A673 (cell line): ENCODE results near the gene TM4SF4. TPM values are rescaled to one million over a fixed set of nuclear protein-coding genes. Genes with fewer than 3 reads are reported as not detected.

ENCODE experiments used
- BruUV-seq: library from RNA; stranded (reverse); fragments of 400-500 nt; replicated peaks from 2 replicates; lab custom pipeline; 2021; lab: Mats Ljungman, UMichigan
- CTCF ChIA-PET: fragments of 300-600 bp; sonication (Branson Sonifier 250); formaldehyde crosslinking; loops from one replicate; lab custom pipeline; 2022; ENCODE audit warnings: antibody characterized with exemption; lab: Charles Lee
- POLR2A ChIA-PET: fragments of 300-600 bp; sonication (Branson Sonifier 250); formaldehyde crosslinking; loops from one replicate; lab custom pipeline; 2022; ENCODE audit warnings: antibody characterized with exemption; ENCODE audit not compliant: low non-redundant PET; lab: Charles Lee
- DNase-seq: peaks from one replicate; pipeline ENCODE4 v3.0.0-alpha.2; 2015; ENCODE audit warnings: low spot score
- H3K27ac ChIP-seq: fragments of 200-600 bp; sonication (generic); 2 replicates; pipeline ENCODE4 v1.5.1; 2016; ENCODE audit warnings: mixed run types, low read depth, mild to moderate bottlenecking, mixed read lengths, antibody characterized with exemption, low read length; ENCODE audit not compliant: poor library complexity, severe bottlenecking
- H3K27me3 ChIP-seq: fragments of 200-600 bp; sonication (generic); replicated peaks from 2 replicates; pipeline ENCODE4 v1.6.1; 2017; ENCODE audit warnings: mixed run types, low read depth, mild to moderate bottlenecking, mixed read lengths, antibody characterized with exemption, low read length; ENCODE audit not compliant: insufficient read depth, poor library complexity
- H3K36me3 ChIP-seq: fragments of 200-600 bp; sonication (generic); 2 replicates; pipeline ENCODE4 v1.6.1; 2016; ENCODE audit warnings: mixed run types, mild to moderate bottlenecking, mixed read lengths, antibody characterized with exemption, low read length; ENCODE audit not compliant: insufficient read depth, poor library complexity, severe bottlenecking
- H3K4me1 ChIP-seq: fragments of 200-600 bp; sonication (generic); 2 replicates; pipeline ENCODE4 v1.6.1; 2017; ENCODE audit warnings: mixed run types, mild to moderate bottlenecking, mixed read lengths, antibody characterized with exemption, low read length; ENCODE audit not compliant: insufficient read depth, poor library complexity, severe bottlenecking
- H3K4me3 ChIP-seq: fragments of 200-600 bp; sonication (generic); 2 replicates; pipeline ENCODE4 v1.5.1; 2016; ENCODE audit warnings: low read depth, mixed run types, mild to moderate bottlenecking, mixed read lengths, low read length; ENCODE audit not compliant: poor library complexity, severe bottlenecking
- H3K9me3 ChIP-seq: fragments of 200-600 bp; sonication (generic); 2 replicates; pipeline ENCODE4 v1.6.1; 2016; ENCODE audit warnings: mixed run types, low read depth, mild to moderate bottlenecking, mixed read lengths, antibody characterized with exemption, low read length; ENCODE audit not compliant: poor library complexity, severe bottlenecking
- CTCF ChIP-seq: fragments of 300-800, 200-600 bp; sonication (generic); conservative IDR thresholded peaks from 2 replicates; pipeline ENCODE4 v1.5.1; 2017; ENCODE audit warnings: low read depth, mild to moderate bottlenecking, antibody characterized with exemption, low read length, moderate library complexity, mixed read lengths
- EZH2 ChIP-seq: fragments of 200-600 bp; sonication (generic); IDR thresholded peaks from 2 replicates; pipeline ENCODE4 v1.6.1; 2017; ENCODE audit warnings: borderline replicate concordance, low read depth, mild to moderate bottlenecking, mixed read lengths, antibody characterized with exemption, low read length; ENCODE audit not compliant: poor library complexity, severe bottlenecking
- intact Hi-C: fragments of 100-400 bp; cut with micrococcal nuclease; formaldehyde crosslinking; loops from one replicate; pipeline ENCODE4 v1.10.0; 2022; ENCODE audit not compliant: unreplicated experiment
- total RNA-seq: library from RNA; stranded (reverse); gene quantifications from 2 replicates; pipeline ENCODE4 v1.2.3, GENCODE V29; 2021

TM4SF4 gene
- total RNA-seq, 1 experiment from 2014 or later: not detected

DNA sequence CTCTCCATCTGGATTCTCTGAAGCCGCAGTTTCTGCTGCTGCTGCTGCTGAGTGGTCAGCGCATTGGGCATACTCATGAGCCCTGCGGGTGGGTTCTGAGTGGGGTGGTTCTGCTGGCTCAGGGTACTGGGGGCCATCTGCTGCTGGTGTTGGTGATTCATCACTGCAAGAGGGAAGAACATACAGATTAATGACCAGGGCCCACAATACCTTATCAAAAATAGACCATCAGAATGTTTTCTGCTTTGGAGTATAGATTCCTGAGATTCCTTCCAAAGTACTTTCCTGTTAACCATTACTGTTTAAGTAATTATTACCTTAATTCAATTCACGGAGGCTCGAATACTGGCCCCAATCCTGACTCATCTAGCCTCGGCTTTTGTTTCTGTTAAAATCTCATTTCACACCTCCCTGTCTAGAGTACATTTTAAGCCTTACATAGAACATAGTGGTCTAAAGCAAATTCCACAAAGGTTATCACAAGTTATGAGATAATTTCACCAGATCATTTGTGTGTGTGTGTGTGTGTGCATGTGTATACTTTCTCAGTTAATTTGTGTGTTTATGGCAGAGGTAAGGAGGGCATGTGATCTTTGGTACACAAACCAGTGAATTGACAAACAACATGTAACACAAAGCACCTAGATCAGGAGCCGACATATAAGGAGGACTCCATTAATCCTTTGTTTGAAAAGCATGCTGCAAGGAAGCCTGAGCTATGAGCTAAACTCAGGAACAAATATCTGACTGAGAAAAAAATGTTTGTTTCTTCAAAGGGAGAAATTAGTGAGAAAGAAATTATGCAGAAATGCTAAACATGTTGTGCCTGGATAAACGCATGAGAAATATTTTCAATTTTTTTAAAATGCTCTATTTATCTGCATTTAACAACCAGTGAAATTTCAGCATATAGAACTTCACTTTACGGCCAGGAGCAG lies 68.1 kb downstream of the TM4SF4 start:
- no peak overlapping the region for H3K27ac ChIP-seq
- H3K9me3 ChIP-seq: no peaks in the 10 kb centered on the region
- no peak overlapping the region for H3K4me3 ChIP-seq
- peaks cover 7% of the 10 kb centered on the region for H3K36me3 ChIP-seq
- intact Hi-C loops: no loop called here
- H3K4me1 ChIP-seq: peaks cover 30% of the 10 kb centered on the region
- no peaks in the 10 kb centered on the region for H3K27me3 ChIP-seq
- BruUV-seq: no TSS peak
- peak; percentile 37 for DNase-seq
- TF ChIP-seq CTCF (no peak), EZH2 (no peak)
- ChIA-PET CTCF (no interaction called here), POLR2A (no interaction called here)

GRCh38 chr3:149545049-149545448 lies 70.6 kb downstream of the TM4SF4 start:
- intact Hi-C loops: no loop called here

DNA sequence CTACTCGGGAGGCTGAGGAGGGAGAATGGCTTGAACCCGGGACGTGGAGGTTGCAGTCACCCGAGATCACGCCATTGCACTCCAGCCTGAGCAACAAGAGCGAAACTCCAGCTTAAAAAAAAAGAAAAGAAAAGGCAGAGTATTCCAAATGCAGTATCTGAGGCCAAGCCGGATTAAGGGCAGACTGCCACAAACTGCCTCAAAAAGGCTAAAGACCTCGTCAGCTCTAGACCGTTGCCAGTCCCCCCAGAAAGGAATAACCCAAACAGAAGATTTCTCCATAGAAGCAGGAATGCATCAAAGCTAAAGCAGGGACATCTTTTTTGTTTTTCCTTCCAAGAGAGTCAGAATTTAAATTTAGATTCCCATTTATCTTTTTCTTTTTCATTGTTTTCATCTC lies 72.9 kb downstream of the TM4SF4 start:
- CTCF ChIA-PET: interaction anchor here (0.6 kb wide), 1 partner anchor 13 kb away, joined by 3 read pairs; no protein-coding TSS in a partner anchor

More at GRCh38 chr3:149545049-149545448, 70.6 kb downstream of the TM4SF4 start:
- ChIA-PET POLR2A (no interaction called here), CTCF (no interaction called here)
- H3K27me3 ChIP-seq: no peaks in the 10 kb centered on the region
- H3K4me3 ChIP-seq: no peak overlapping the region
- no TSS peak for BruUV-seq
- H3K4me1 ChIP-seq: peaks cover 24% of the 10 kb centered on the region
- TF ChIP-seq EZH2 (no peak), CTCF (no peak)
- H3K36me3 ChIP-seq: peaks cover 7% of the 10 kb centered on the region
- H3K27ac ChIP-seq: no peak overlapping the region
- DNase-seq: no peak
- no peaks in the 10 kb centered on the region for H3K9me3 ChIP-seq

More for the DNA sequence above, 72.9 kb downstream of the TM4SF4 start:
- Histone ChIP-seq H3K36me3 (no peaks in the 10 kb centered on the region), H3K4me3 (no peak overlapping the region), H3K4me1 (peaks cover 7% of the 10 kb centered on the region), H3K27ac (no peak overlapping the region), H3K9me3 (no peaks in the 10 kb centered on the region), H3K27me3 (no peaks in the 10 kb centered on the region)
- POLR2A ChIA-PET: interaction anchor here (0.7 kb wide), 1 partner anchor 108 kb away, joined by 6 read pairs; no protein-coding TSS in a partner anchor
- intact Hi-C loops: no loop called here
- no peak for TF ChIP-seq CTCF
- TF ChIP-seq EZH2: no peak
- BruUV-seq: no TSS peak
- no peak for DNase-seq
